Lung (tissue), 12 donors: ENCODE measurements around the gene LHPP. TPM values are rescaled to one million over a fixed set of nuclear protein-coding genes. Genes with fewer than 3 reads are reported as not detected.

Source experiments
- ATAC-seq: fragments of 200-7000 bp; cut with Tn5 transposase; one replicate; pipeline ENCODE4 v1.9.1; 2020; ENCODE audit warnings: moderate number of reproducible peaks; ENCODE audit not compliant: insufficient read depth, low FRiP score
- DNase-seq, 3 donors: peaks; one replicate each; pipeline ENCODE4 v3.0.0-alpha.2; 2013 to 2017
- H3K27ac ChIP-seq, 2 donors: one replicate each; pipeline ENCODE4 v1.5.1; 2013; ENCODE audit warnings: mild to moderate bottlenecking in 2 of 2, moderate library complexity in 2 of 2, control low read depth in 1 of 2, inconsistent platforms in 1 of 2, low read depth in 1 of 2, low read length in 1 of 2
- H3K27me3 ChIP-seq, 3 donors: one replicate each; pipeline ENCODE4 v1.5.1; 2013; ENCODE audit warnings: low read length in 2 of 3; ENCODE audit not compliant: control insufficient read depth in 3 of 3, insufficient read depth in 3 of 3
- H3K36me3 ChIP-seq, 4 donors: one replicate each; pipeline ENCODE4 v1.5.1; 2013; ENCODE audit warnings: low read length in 4 of 4, mild to moderate bottlenecking in 1 of 4, moderate library complexity in 1 of 4; ENCODE audit not compliant: control insufficient read depth in 4 of 4, insufficient read depth in 4 of 4
- H3K4me1 ChIP-seq, 5 donors: one replicate each; pipeline ENCODE4 v1.5.1; 2013; ENCODE audit warnings: low read length in 5 of 5, mild to moderate bottlenecking in 2 of 5, moderate library complexity in 1 of 5; ENCODE audit not compliant: control insufficient read depth in 5 of 5, insufficient read depth in 5 of 5
- H3K4me3 ChIP-seq: one replicate; pipeline ENCODE4 v1.5.1; 2013; ENCODE audit warnings: mild to moderate bottlenecking, control low read depth, moderate library complexity
- H3K9ac ChIP-seq, 2 donors: one replicate each; pipeline ENCODE4 v1.5.1; 2013; ENCODE audit warnings: low read length in 2 of 2, control low read depth in 1 of 2; ENCODE audit not compliant: insufficient read depth in 1 of 2
- H3K9me3 ChIP-seq, 4 donors: one replicate each; pipeline ENCODE4 v1.5.1; 2013; ENCODE audit warnings: low read length in 3 of 4, mild to moderate bottlenecking in 1 of 4, moderate library complexity in 1 of 4; ENCODE audit not compliant: control insufficient read depth in 4 of 4, insufficient read depth in 3 of 4
- CTCF ChIP-seq: IDR thresholded peaks from 2 replicates; pipeline ENCODE4 v1.5.1; 2012; ENCODE audit warnings: mild to moderate bottlenecking; ENCODE audit errors: control extremely low read depth, extremely low read depth
- WGBS, 2 donors: extraction: QIAGEN DNeasy Blood & Tissue Kit; methylation state at CpG; one replicate each; pipeline ENCODE4 v1.1.7; 2013; 5-methylcytosine and 5-hydroxymethylcytosine counted together
- polyA plus RNA-seq, 2 donors: library from polyadenylated mRNA; stranded (reverse); fragments of 200-250 nt; gene quantifications; one replicate each; pipeline ENCODE4 v1.2.1, GENCODE V29; 2013
- total RNA-seq, 2 donors: library from RNA; depleted of rRNA in 1 of 2; stranded (reverse); fragments of >200 nt in 1 of 2; gene quantifications; one replicate each; pipeline ENCODE4 v1.2.1, GENCODE V29; 2014 to 2021
- donor health status: control.
- donor health status: control.
- donor health status: Bipolar disorder and iron deficiency.
- donor health status: healthy.
- donor health status: DM: yes; HTN: yes; CAD: no.

The LHPP gene
- total and polyA plus RNA-seq, 4 donors = 7.1 to 18.6 (median 14.8) TPM

GRCh38 chr10:124643330-124644009, 181.8 kb downstream of the LHPP start:
- no peaks in the 10 kb centered on the region for H3K27me3 ChIP-seq
- WGBS, 2 donors = 96 to 97% methylated on average over 30 of the region's 30 CpGs
- H3K36me3 ChIP-seq = peaks cover 0 to 3% (median 1%) of the 10 kb centered on the region in 4 donors
- no peaks in the 10 kb centered on the region for H3K9me3 ChIP-seq
- no peak overlapping the region for H3K9ac ChIP-seq
- peak overlapping the region in 1 of 2 donors; percentile 37 for H3K27ac ChIP-seq
- H3K4me1 ChIP-seq = peaks cover 19 to 75% (median 44%) of the 10 kb centered on the region in 5 donors
- no peak for TF ChIP-seq CTCF
- H3K4me3 ChIP-seq = no peak overlapping the region
- no peak for ATAC-seq
- DNase-seq = no peak

- WGBS, 2 donors = 83 to 88% methylated on average over 4 of the region's 4 CpGs
- H3K4me1 ChIP-seq = peaks cover 27 to 78% (median 43%) of the 10 kb centered on the region in 5 donors
- H3K27ac ChIP-seq = no peak overlapping the region
These were observed 182.6 kb downstream of the LHPP start for GRCh38 chr10:124644236-124644635.

GRCh38 chr10:124644771-124645415, 183.3 kb downstream of the LHPP start:
- Histone ChIP-seq H3K9me3 (no peaks in the 10 kb centered on the region), H3K4me1 (peaks cover 33 to 78% (median 43%) of the 10 kb centered on the region in 5 donors), H3K4me3 (no peak overlapping the region), H3K36me3 (peaks cover 0 to 3% (median 1%) of the 10 kb centered on the region in 4 donors), H3K27me3 (no peaks in the 10 kb centered on the region), H3K27ac (peak overlapping the region; percentile 0 to 12), H3K9ac (no peak overlapping the region)
- DNase-seq (no peak), ATAC-seq (no peak)
- WGBS, 2 donors = 93 to 95% methylated on average over 10 of the region's 10 CpGs
- TF ChIP-seq CTCF = no peak

More at GRCh38 chr10:124644236-124644635, 182.6 kb downstream of the LHPP start:
- Histone ChIP-seq H3K9me3 (no peaks in the 10 kb centered on the region), H3K9ac (no peak overlapping the region), H3K36me3 (peaks cover 0 to 3% (median 1%) of the 10 kb centered on the region in 4 donors), H3K27me3 (no peaks in the 10 kb centered on the region), H3K4me3 (no peak overlapping the region)
- no peak for DNase-seq
- ATAC-seq = no peak
- no peak for TF ChIP-seq CTCF
